HG03066 (cell line): ENCODE measurements around the gene ARMC9.
"Not testable (repeated sequence)": the region's sequence is repeated elsewhere in the genome, so short reads cannot be mapped to it uniquely, and the experiment has no call there.

Experiments
- ATAC-seq: cut with Tn5 transposase; IDR thresholded peaks from one replicate; pipeline ENCODE4 v1.9.1; 2021; ENCODE audit warnings: low read depth; ENCODE audit not compliant: unreplicated experiment

Gene ARMC9

GRCh38 chr2:231408304-231408703, 209.9 kb downstream of the ARMC9 start:
- not testable (repeated sequence) for ATAC-seq

DNA sequence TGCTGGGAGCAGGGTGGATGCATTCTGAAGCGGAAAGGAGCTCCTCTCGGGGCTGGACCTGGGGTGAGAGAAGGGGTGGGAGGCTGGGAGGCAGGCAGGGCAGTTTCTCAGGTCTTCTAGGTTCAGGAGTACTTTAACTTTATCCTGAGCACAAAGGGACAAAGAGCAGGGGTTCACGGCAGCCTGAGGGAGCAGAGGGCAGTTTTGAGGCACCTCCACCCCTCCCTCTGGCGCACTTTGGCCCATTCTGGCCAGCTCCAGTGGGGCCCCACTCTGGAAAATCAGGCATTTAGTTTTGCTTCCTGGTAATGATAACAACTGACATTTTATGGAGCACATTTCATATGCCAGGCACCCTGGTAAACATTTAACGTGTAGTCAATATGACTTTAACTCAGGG, 211.3 kb downstream of the ARMC9 start:
- no peak for ATAC-seq

- ATAC-seq = no peak
These were observed 212.0 kb downstream of the ARMC9 start for GRCh38 chr2:231410293-231411004.

DNA sequence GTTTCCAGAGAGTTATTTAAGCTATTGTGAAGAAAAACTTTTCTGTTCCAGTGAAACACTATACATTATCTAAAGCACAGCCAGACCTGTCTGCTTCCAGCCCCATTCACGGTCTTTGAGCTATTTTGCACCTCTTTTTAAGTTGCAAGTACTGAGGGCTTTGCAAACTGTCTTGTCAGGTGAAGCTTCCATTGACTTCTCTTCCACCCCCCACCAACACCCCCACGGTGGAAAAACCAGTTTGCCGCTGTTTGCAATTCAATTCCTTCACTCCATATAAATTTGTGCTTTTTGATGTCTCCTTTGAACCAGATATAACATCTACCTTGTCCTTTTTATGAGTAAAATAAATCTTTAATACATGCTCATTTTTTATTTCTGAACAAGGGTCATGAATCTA, 212.8 kb downstream of the ARMC9 start:
- no peak for ATAC-seq

- peak; percentile 92 for ATAC-seq
These were observed 213.6 kb downstream of the ARMC9 start for GRCh38 chr2:231411831-231412617.

DNA sequence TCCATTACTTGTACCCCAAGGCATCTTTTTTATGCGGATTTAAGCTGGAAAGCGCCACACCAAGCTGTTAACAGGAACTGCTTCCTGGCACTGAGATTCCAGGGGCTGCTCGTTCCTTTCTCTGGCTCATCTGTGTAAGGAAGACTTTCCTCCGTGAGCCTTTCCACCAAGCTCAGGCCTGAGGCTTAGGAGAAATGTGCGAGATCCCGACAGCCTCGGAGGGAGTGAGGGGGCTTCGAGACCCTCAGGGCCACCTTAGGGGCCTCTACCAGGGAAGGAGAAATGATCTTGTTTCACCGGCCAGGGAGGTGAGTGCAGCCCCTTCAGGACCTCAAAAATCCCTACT, 214.2 kb downstream of the ARMC9 start:
- no peak for ATAC-seq

DNA sequence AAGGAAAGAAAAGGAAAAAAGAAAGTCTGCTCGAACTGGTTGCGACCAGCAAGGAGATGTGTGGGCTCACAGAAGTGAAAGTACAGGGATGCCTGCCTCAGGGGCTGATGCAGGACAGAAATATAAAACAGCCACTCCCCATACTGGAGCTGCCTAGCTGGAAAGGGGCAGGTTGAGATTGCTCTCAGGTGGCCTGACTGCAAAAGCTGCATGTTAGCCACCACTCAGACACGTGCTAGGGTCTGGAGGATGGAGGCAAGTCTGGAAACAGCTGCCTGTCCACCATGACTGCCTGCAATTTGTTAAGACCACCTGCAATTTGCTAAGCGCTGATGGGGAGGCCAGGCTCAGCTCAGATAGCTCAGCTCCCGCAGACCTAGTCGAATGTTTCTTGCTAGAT, 215.0 kb downstream of the ARMC9 start:
- ATAC-seq = no peak

- ATAC-seq = no peak
These were observed 215.6 kb downstream of the ARMC9 start for GRCh38 chr2:231413921-231414476.

DNA sequence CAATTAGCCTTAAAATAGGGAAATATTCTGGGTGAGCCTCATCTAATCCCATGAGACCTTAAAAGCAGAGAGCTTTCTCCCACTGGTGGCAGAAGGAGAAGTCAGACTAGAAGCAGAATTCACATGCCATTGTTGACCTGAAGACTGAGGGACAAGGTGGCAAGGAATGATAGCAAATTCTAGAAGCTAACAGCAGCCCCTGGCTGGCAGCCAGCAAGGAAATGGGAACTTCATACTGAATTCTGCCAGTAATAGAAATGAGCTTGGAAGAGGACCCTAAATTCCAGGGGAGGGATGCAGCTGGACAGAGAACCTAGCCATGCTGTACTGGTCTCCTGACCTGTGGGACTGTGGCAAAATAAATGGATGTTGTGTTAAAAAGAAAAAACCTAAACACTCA, 216.6 kb downstream of the ARMC9 start:
- no peak for ATAC-seq

GRCh38 chr2:231418820-231419640, 220.6 kb downstream of the ARMC9 start:
- no peak for ATAC-seq

DNA sequence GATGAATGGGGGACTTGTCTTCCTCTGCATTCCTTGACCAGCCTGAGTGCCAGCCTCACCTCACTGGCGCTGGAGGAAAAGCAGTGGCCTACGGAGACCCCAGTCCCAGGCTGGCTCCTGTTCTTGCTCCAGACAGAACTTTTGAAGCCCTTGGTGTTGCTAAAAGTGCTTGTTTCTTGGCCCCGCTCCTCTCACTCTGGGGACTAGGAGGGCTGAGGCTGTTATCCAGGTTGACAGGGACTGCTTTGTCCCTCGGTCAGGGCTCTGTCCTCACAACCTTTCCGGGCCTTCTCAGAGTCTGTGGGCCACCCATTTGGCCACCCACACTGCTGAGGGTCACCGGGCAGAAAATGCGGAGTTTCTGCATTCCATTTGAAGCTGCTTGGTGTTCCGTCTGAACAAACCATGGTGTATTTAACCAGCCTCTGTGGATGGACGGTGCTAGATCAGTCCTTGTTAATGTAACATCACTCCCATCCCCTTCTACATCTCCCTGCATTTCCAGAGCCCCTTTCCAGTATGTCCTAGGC, 222.7 kb downstream of the ARMC9 start:
- no peak for ATAC-seq

- no peak for ATAC-seq
These were observed 223.6 kb downstream of the ARMC9 start for GRCh38 chr2:231422056-231422455.

- no peak for ATAC-seq
These were observed 224.7 kb downstream of the ARMC9 start for GRCh38 chr2:231423176-231423575.
